Ovary (tissue), 9 donors: ENCODE results near the gene AOC2. TPM values are rescaled to one million over a fixed set of nuclear protein-coding genes. Genes with fewer than 3 reads are reported as not detected.
A peak's percentile ranks its signal among the peaks of the same experiment; 100 is the strongest.

ENCODE experiments used
- DNase-seq, 5 donors: peaks; one replicate each; pipeline ENCODE4 v3.0.0-alpha.2; 2019 to 2020
- H3K27ac ChIP-seq, 2 donors: fragments of 200-600 bp; one replicate each; pipeline versions ENCODE4 v1.5.1 to v1.8.0; 2019 to 2022
- H3K27me3 ChIP-seq: fragments of 200-600 bp; one replicate; pipeline ENCODE4 v1.8.0; 2022
- H3K36me3 ChIP-seq: fragments of 200-600 bp; sonication (generic); one replicate; pipeline ENCODE4 v1.5.1; 2019
- H3K4me1 ChIP-seq: one replicate; pipeline ENCODE4 v1.8.1; 2013; ENCODE audit warnings: mild to moderate bottlenecking, moderate library complexity; ENCODE audit not compliant: insufficient read depth
- H3K4me3 ChIP-seq: fragments of 200-600 bp; sonication (generic); one replicate; pipeline ENCODE4 v1.5.1; 2017
- H3K9me3 ChIP-seq, 2 donors: fragments of 200-600 bp in 1 of 2; sonication (generic) in 1 of 2; one replicate each; pipeline versions ENCODE4 v1.5.1 to v1.8.1; 2013 to 2019; ENCODE audit warnings: mild to moderate bottlenecking in 1 of 2, moderate library complexity in 1 of 2
- CTCF ChIP-seq, 3 donors: fragments of 450-650 bp in 2 of 3; fragments of 200-600 bp in 1 of 3; IDR thresholded peaks; one replicate each; pipeline versions ENCODE4 v1.5.1 to v1.8.0; 2016 to 2022; ENCODE audit warnings: antibody characterized with exemption in 3 of 3, mild to moderate bottlenecking in 1 of 3
- EP300 ChIP-seq: sonication (generic); formaldehyde crosslinking; IDR thresholded peaks from one replicate; pipeline ENCODE4 v1.6.1; 2017; ENCODE audit warnings: antibody characterized with exemption
- POLR2A ChIP-seq: fragments of 450-650 bp; IDR thresholded peaks from one replicate; pipeline ENCODE4 v1.6.1; 2017; ENCODE audit warnings: antibody characterized with exemption, mild to moderate bottlenecking, moderate library complexity
- WGBS, 3 donors: extraction: QIAGEN DNeasy Blood & Tissue Kit in 1 of 3; methylation state at CpG; one replicate each; pipeline versions ENCODE4 v1.1.5 to v1.1.7; 2013 to 2017; 5-methylcytosine and 5-hydroxymethylcytosine counted together
- intact Hi-C, 4 donors: fragments of 100-400 bp; cut with DNase I; formaldehyde crosslinking; loops; one replicate each; pipeline versions ENCODE4 v1.11.0 to v1.15.1; 2022 to 2023
- polyA plus RNA-seq, 2 donors: library from polyadenylated mRNA; stranded (reverse); fragments of 200-250 nt in 1 of 2; fragments of 350-450 nt in 1 of 2; fragmentation: Illumina TruSeq in 1 of 2; extraction: RNeasy Lipid Tissue Mini Kit (QIAGEN cat#74804) in 1 of 2; gene quantifications; one replicate each; pipeline ENCODE4 v1.2.3, GENCODE V29; 2013 to 2014
- total RNA-seq, 7 donors: library from RNA; depleted of rRNA in 2 of 7; stranded (reverse); fragments of >200 nt in 2 of 7; fragmentation: NEBNext Ultra II Directional in 3 of 7; extraction: Animal tissue kit (Norgen Biotek cat#: 25700) in 3 of 7; gene quantifications; one replicate each; pipeline versions ENCODE4 v1.1.0 to v1.2.4, GENCODE V29; 2016 to 2023
- donor health status: DM: no; HTN: no; CAD: no; lungs with moderate emphysema.
- donor health status: DM: no; HTN: no; CAD: no.
- donor health status: Bipolar disorder and iron deficiency.
- donor health status: DM: yes; HTN: yes; CAD: no.
- donor health status: DM: no; HTN: no; CAD: no.
- donor health status: DM: yes; HTN: yes; CAD: no.

Gene AOC2
- total and polyA plus RNA-seq, 9 donors = 0.40 to 6.3 (median 1.3) TPM

GRCh38 chr17:42832934-42833766, 11.2 kb upstream of the AOC2 start, which contains the start of gene PSME3:
Gene PSME3 (plus strand): TSS chr17:42833397. CDS start chr17:42833632, 235 bp downstream.
- H3K4me1 ChIP-seq = no peaks in the 10 kb centered on the region
- H3K36me3 ChIP-seq = no peaks in the 10 kb centered on the region
- no peaks in the 10 kb centered on the region for H3K27me3 ChIP-seq
- no peaks in the 10 kb centered on the region for H3K9me3 ChIP-seq
- peak; percentile 86 to 92 (median 89) for DNase-seq
- TF ChIP-seq POLR2A (peak; percentile 86), EP300 (no peak), CTCF (IDR thresholded peaks at IDR 0.05) (no peak)
- intact Hi-C loops = no loop called here
- WGBS, 3 donors = 0 to 1% (median 0%) methylated on average over 59 to 71 of the region's 71 CpGs
- H3K4me3 ChIP-seq = peak within 1 kb of the TSS; percentile 74
- H3K27ac ChIP-seq = peak within 1 kb of the TSS; percentile 56 to 82

DNA sequence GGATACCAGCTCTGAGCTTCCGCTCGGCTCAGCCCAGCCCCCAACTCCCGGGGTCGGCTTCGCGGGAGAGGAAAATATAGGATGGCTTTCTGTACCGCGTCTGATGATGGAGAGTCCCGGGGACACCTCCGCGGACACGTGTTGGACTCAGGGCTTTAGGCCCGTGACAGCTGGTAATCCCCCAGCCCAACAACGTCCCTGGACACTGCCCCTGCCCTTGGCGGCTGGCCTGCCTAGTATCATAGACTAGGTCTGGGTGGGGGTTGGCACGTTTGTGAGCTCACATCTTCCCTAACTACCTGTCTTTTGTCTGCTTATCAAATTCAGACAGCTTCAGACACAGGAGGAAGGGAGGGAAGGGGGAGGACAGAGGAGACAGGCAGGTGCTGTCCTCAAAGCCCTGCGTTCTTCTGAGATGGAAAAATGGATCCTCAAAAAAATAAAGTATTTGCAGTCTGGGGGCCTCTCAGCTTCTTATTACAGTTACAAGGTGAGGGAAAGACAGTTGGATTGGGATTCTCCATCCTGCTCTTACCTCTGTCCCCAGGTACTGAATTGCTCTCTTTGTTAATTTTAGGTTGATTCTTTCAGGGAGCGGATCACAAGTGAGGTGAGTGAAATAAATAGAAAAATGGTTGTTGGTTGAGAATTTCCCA, 10.5 kb upstream of the AOC2 start:
- H3K9me3 ChIP-seq = no peaks in the 10 kb centered on the region
- no peaks in the 10 kb centered on the region for H3K27me3 ChIP-seq
- H3K4me1 ChIP-seq = no peaks in the 10 kb centered on the region
- H3K4me3 ChIP-seq = peak overlapping the region; percentile 74
- 5 to 7% (median 5%) methylated on average over 17 to 18 of the region's 18 CpGs for WGBS, 3 donors
- H3K27ac ChIP-seq = peak overlapping the region; percentile 56 to 82
- TF ChIP-seq CTCF (IDR thresholded peaks at IDR 0.05) (no peak), POLR2A (no peak), EP300 (no peak)
- no peak for DNase-seq
- intact Hi-C loops = no loop called here
- no peaks in the 10 kb centered on the region for H3K36me3 ChIP-seq

- no peak for TF ChIP-seq CTCF (IDR thresholded peaks at IDR 0.05)
- no peak for TF ChIP-seq EP300
- TF ChIP-seq POLR2A = no peak
- intact Hi-C loops = no loop called here
- WGBS, 3 donors = 92 to 95% (median 94%) methylated on average over 6 of the region's 6 CpGs
- Histone ChIP-seq H3K27me3 (no peaks in the 10 kb centered on the region), H3K27ac (no peak overlapping the region), H3K4me3 (no peak overlapping the region), H3K36me3 (no peaks in the 10 kb centered on the region), H3K9me3 (no peaks in the 10 kb centered on the region), H3K4me1 (no peaks in the 10 kb centered on the region)
- DNase-seq = no peak
These were observed 8.6 kb upstream of the AOC2 start for GRCh38 chr17:42835732-42836131.

- 37 to 50% (median 39%) methylated on average over 11 of the region's 11 CpGs for WGBS, 3 donors
- Histone ChIP-seq H3K27ac (no peak overlapping the region), H3K36me3 (no peaks in the 10 kb centered on the region), H3K4me1 (no peaks in the 10 kb centered on the region), H3K9me3 (no peaks in the 10 kb centered on the region), H3K27me3 (no peaks in the 10 kb centered on the region), H3K4me3 (no peak overlapping the region)
- intact Hi-C loops = loop anchor here in 2 of 4 donors (5.0 to 10.0 kb wide), 2 partner anchors 95 to 153 kb away; partner anchors contain the start of gene RPL27 (in 1 of the 2)
- no peak for TF ChIP-seq CTCF (IDR thresholded peaks at IDR 0.05)
- TF ChIP-seq POLR2A = no peak
- no peak for TF ChIP-seq EP300
- DNase-seq = no peak
These were observed 2.2 kb upstream of the AOC2 start for GRCh38 chr17:42841975-42842685.
